Chondrocyte (in vitro differentiated cells): Measurements from ENCODE around the gene TEX2. TPM values are rescaled to one million over a fixed set of nuclear protein-coding genes. Genes with fewer than 3 reads are reported as not detected.

Experiments used
- DNase-seq: peaks from one replicate; pipeline ENCODE4 v3.0.0; 2021; ENCODE audit warnings: mixed read lengths, low spot score
- H3K27ac Mint-ChIP-seq: one replicate; pipeline ENCODE4 v1.8.0; 2021; ENCODE audit warnings: mild to moderate bottlenecking, moderate library complexity, mixed read lengths; ENCODE audit not compliant: unreplicated experiment
- H3K27me3 Mint-ChIP-seq: 2 replicates; pipeline ENCODE4 v1.8.0; 2021; ENCODE audit warnings: low read depth, mixed read lengths
- H3K36me3 Mint-ChIP-seq: 2 replicates; pipeline ENCODE4 v1.8.0; 2021; ENCODE audit warnings: low read depth, mixed read lengths
- H3K4me1 Mint-ChIP-seq: 2 replicates; pipeline ENCODE4 v1.8.0; 2021; ENCODE audit warnings: low read depth, mild to moderate bottlenecking, mixed read lengths
- H3K4me3 Mint-ChIP-seq: one replicate; pipeline ENCODE4 v1.8.0; 2021; ENCODE audit warnings: mild to moderate bottlenecking, moderate library complexity, mixed read lengths; ENCODE audit not compliant: unreplicated experiment
- H3K9me3 Mint-ChIP-seq: 2 replicates; pipeline ENCODE4 v1.8.0; 2021; ENCODE audit warnings: low read depth, mixed read lengths
- CTCF ChIP-seq: fragments of 200-600 bp; sonication (generic); IDR thresholded peaks from 2 replicates; pipeline ENCODE4 v1.5.0; 2021; ENCODE audit warnings: antibody characterized with exemption, mild to moderate bottlenecking, moderate library complexity
- total RNA-seq: library from RNA; stranded (reverse); gene quantifications from 3 replicates; pipeline ENCODE4 v1.2.1, GENCODE V29; 2021

Gene TEX2
- total RNA-seq, 1 donor from 2014 or later = 47.3 TPM

- peaks cover 3% of the 10 kb centered on the region for H3K36me3 Mint-ChIP-seq
- H3K9me3 Mint-ChIP-seq = peaks cover 12% of the 10 kb centered on the region
- no peaks in the 10 kb centered on the region for H3K27me3 Mint-ChIP-seq
- no peak for DNase-seq
- no peak overlapping the region for H3K4me3 Mint-ChIP-seq
- no peak overlapping the region for H3K27ac Mint-ChIP-seq
- no peak for TF ChIP-seq CTCF
- H3K4me1 Mint-ChIP-seq = no peaks in the 10 kb centered on the region
Observed at GRCh38 chr17:64289741-64290141, 26.7 kb upstream of the TEX2 start.

- Mint-ChIP-seq H3K4me3 (no peak overlapping the region), H3K27me3 (no peaks in the 10 kb centered on the region)
Observed at GRCh38 chr17:64282753-64283080, 19.7 kb upstream of the TEX2 start.

GRCh38 chr17:64281962-64282752 lies 19.1 kb upstream of the TEX2 start:
- Mint-ChIP-seq H3K4me3 (no peak overlapping the region), H3K27me3 (no peaks in the 10 kb centered on the region), H3K27ac (no peak overlapping the region), H3K9me3 (no peaks in the 10 kb centered on the region), H3K4me1 (peaks cover 21% of the 10 kb centered on the region), H3K36me3 (no peaks in the 10 kb centered on the region)
- no peak for DNase-seq
- TF ChIP-seq CTCF = peak; percentile 92

More at GRCh38 chr17:64282753-64283080, 19.7 kb upstream of the TEX2 start:
- Mint-ChIP-seq H3K4me1 (peaks cover 15% of the 10 kb centered on the region), H3K27ac (no peak overlapping the region), H3K9me3 (no peaks in the 10 kb centered on the region), H3K36me3 (no peaks in the 10 kb centered on the region)
- no peak for TF ChIP-seq CTCF
- DNase-seq = no peak

- Mint-ChIP-seq H3K4me3 (no peak overlapping the region), H3K9me3 (no peaks in the 10 kb centered on the region), H3K4me1 (peaks cover 22% of the 10 kb centered on the region), H3K27ac (peak overlapping the region; percentile 87), H3K36me3 (no peaks in the 10 kb centered on the region), H3K27me3 (no peaks in the 10 kb centered on the region)
- no peak for TF ChIP-seq CTCF
- no peak for DNase-seq
Observed at GRCh38 chr17:64278614-64279013, 15.6 kb upstream of the TEX2 start.

- H3K36me3 Mint-ChIP-seq = no peaks in the 10 kb centered on the region
- H3K4me3 Mint-ChIP-seq = no peak overlapping the region
- H3K4me1 Mint-ChIP-seq = peaks cover 22% of the 10 kb centered on the region
- H3K27me3 Mint-ChIP-seq = no peaks in the 10 kb centered on the region
- no peak for TF ChIP-seq CTCF
- H3K9me3 Mint-ChIP-seq = no peaks in the 10 kb centered on the region
- no peak for DNase-seq
- peak overlapping the region; percentile 87 for H3K27ac Mint-ChIP-seq
Observed at GRCh38 chr17:64277831-64278562, 14.9 kb upstream of the TEX2 start.
